Endothelial cell of umbilical vein (primary cell): ENCODE data around the gene DYNC2LI1. TPM values are rescaled to one million over a fixed set of nuclear protein-coding genes. Genes with fewer than 3 reads are reported as not detected.

Experiments
- BruUV-seq: library from RNA; stranded (reverse); fragments of 400-500 nt; replicated peaks from 2 replicates; lab custom pipeline; 2021; lab: Mats Ljungman, UMichigan
- CTCF ChIA-PET: fragments of 300-600, 350-600 bp; sonication (Branson Sonifier 250); formaldehyde crosslinking; loops from one replicate; lab custom pipeline; 2021; ENCODE audit warnings: antibody characterized with exemption, inconsistent platforms; lab: Charles Lee
- POLR2A ChIA-PET: fragments of 300-600, 350-600 bp; sonication (Branson Sonifier 250); formaldehyde crosslinking; loops from one replicate; lab custom pipeline; 2021; ENCODE audit warnings: antibody characterized with exemption, inconsistent platforms; lab: Charles Lee
- DNase-seq: peaks from one replicate; pipeline ENCODE4 v3.0.0-alpha.2; 2011; ENCODE audit warnings: low read depth, low spot score
- FAIRE-seq: peaks from 2 replicates; lab custom pipeline; 2011; peaks lifted over from hg19 to GRCh38; lab: Jason Lieb, UNC
- H2AFZ ChIP-seq: 2 replicates; pipeline ENCODE4 v1.6.0; 2012; ENCODE audit warnings: low read depth, low read length, control low read depth, inconsistent platforms
- H3K27ac ChIP-seq: 2 replicates; pipeline ENCODE4 v1.5.1; 2011; ENCODE audit warnings: low read depth, mild to moderate bottlenecking, control low read depth, low read length, moderate library complexity; ENCODE audit not compliant: insufficient read depth
- H3K27me3 ChIP-seq, 2 experiments: 2 replicates each; pipeline versions ENCODE4 v1.6.0 to v1.6.1; 2011; ENCODE audit warnings: low read length in 2 of 2, mixed read lengths in 1 of 2; ENCODE audit not compliant: control insufficient read depth in 2 of 2, insufficient read depth in 2 of 2
- H3K36me3 ChIP-seq, 2 experiments: 2 replicates in 1 of 2; 3 replicates in 1 of 2; pipeline ENCODE4 v1.5.1; 2011; ENCODE audit warnings: low read length in 2 of 2, mild to moderate bottlenecking in 1 of 2, moderate library complexity in 1 of 2; ENCODE audit not compliant: control insufficient read depth in 2 of 2, insufficient read depth in 2 of 2; ENCODE audit errors: extremely low read depth in 1 of 2
- H3K4me1 ChIP-seq: 3 replicates; pipeline ENCODE4 v1.5.1; 2011; ENCODE audit warnings: mild to moderate bottlenecking, low read length; ENCODE audit not compliant: control insufficient read depth, insufficient read depth; ENCODE audit errors: extremely low read depth
- H3K4me2 ChIP-seq: 2 replicates; pipeline ENCODE4 v1.6.1; 2011; ENCODE audit warnings: low read length, control low read depth, mixed read lengths; ENCODE audit not compliant: insufficient read depth
- H3K4me3 ChIP-seq, 3 experiments: fragments of 200-600 bp in 1 of 3; sonication (generic), shearing (Covaris generic) in 1 of 3; replicated peaks in 1 of 3; 2 replicates each; pipeline ENCODE4 v1.5.1; 2011 to 2016; ENCODE audit warnings: control low read depth in 3 of 3, low read length in 3 of 3, mild to moderate bottlenecking in 2 of 3, inconsistent platforms in 1 of 3, low read depth in 1 of 3, moderate library complexity in 1 of 3; ENCODE audit not compliant: insufficient read depth in 1 of 3
- H3K79me2 ChIP-seq: 2 replicates; pipeline ENCODE4 v1.6.0; 2012; ENCODE audit warnings: low read length, inconsistent platforms; ENCODE audit not compliant: control insufficient read depth, insufficient read depth
- H3K9ac ChIP-seq: replicated peaks from 2 replicates; pipeline ENCODE3; 2011; ENCODE audit warnings: low read length, control low read depth; ENCODE audit not compliant: insufficient read depth; ENCODE audit errors: extremely low read depth
- H3K9me1 ChIP-seq: replicated peaks from 3 replicates; pipeline ENCODE4 v1.6.0; 2011; ENCODE audit warnings: mild to moderate bottlenecking, low read length; ENCODE audit not compliant: control insufficient read depth, insufficient read depth; ENCODE audit errors: extremely low read depth
- H3K9me3 ChIP-seq: replicated peaks from 2 replicates; pipeline ENCODE4 v1.5.1; 2012; ENCODE audit warnings: low read length, inconsistent platforms; ENCODE audit not compliant: control insufficient read depth, insufficient read depth
- H4K20me1 ChIP-seq: replicated peaks from 2 replicates; pipeline ENCODE3; 2011; ENCODE audit warnings: mild to moderate bottlenecking, low read length; ENCODE audit not compliant: control insufficient read depth, insufficient read depth; ENCODE audit errors: extremely low read depth
- CTCF ChIP-seq, 2 donors: IDR thresholded peaks; 1 replicate in 1 of 2; 2 replicates in 1 of 2; pipeline ENCODE4 v1.5.1; 2011; ENCODE audit warnings: low read length in 2 of 2, mild to moderate bottlenecking in 2 of 2, moderate library complexity in 2 of 2, control low read depth in 1 of 2, inconsistent platforms in 1 of 2, low read depth in 1 of 2; ENCODE audit not compliant: insufficient read depth in 1 of 2; ENCODE audit errors: extremely low read depth in 1 of 2
- EZH2 ChIP-seq: IDR thresholded peaks from 2 replicates; pipeline ENCODE4 v1.6.1; 2012; ENCODE audit warnings: borderline replicate concordance, low read depth, mild to moderate bottlenecking, moderate library complexity, low read length, inconsistent platforms; ENCODE audit not compliant: severe bottlenecking
- FOS ChIP-seq: IDR thresholded peaks from 2 replicates; pipeline ENCODE4 v1.6.1; 2011; ENCODE audit warnings: mild to moderate bottlenecking, low read length, moderate library complexity, borderline replicate concordance; ENCODE audit not compliant: insufficient read depth
- GATA2 ChIP-seq: IDR thresholded peaks from 2 replicates; pipeline ENCODE4 v1.7.0; 2011; ENCODE audit warnings: low read depth, mild to moderate bottlenecking, moderate library complexity, mixed read lengths, low read length; ENCODE audit not compliant: insufficient read length, insufficient read depth
- JUN ChIP-seq: IDR thresholded peaks from 2 replicates; pipeline ENCODE4 v1.6.1; 2011; ENCODE audit warnings: borderline replicate concordance, low read depth; ENCODE audit not compliant: insufficient read length, insufficient read depth
- MAX ChIP-seq: IDR thresholded peaks from 2 replicates; pipeline ENCODE4 v1.6.1; 2011; ENCODE audit not compliant: insufficient read depth, insufficient read length
- MYC ChIP-seq: IDR thresholded peaks from one replicate; pipeline ENCODE4 v1.6.1; 2011; ENCODE audit warnings: mild to moderate bottlenecking, low read depth, low read length
- POLR2A ChIP-seq: IDR thresholded peaks from 2 replicates; pipeline ENCODE4 v1.6.1; 2012; ENCODE audit warnings: low read depth, mild to moderate bottlenecking, control low read depth, low read length
- POLR2AphosphoS5 ChIP-seq: IDR thresholded peaks from 2 replicates; pipeline ENCODE4 v1.6.1; 2012; ENCODE audit warnings: low read depth, mild to moderate bottlenecking, control low read depth, low read length, moderate library complexity; ENCODE audit not compliant: insufficient read depth
- dilution Hi-C: fragments of 300-500 bp; cut with MboI; formaldehyde crosslinking; loops from one replicate; pipeline ENCODE4 v1.15.0; 2019; ENCODE audit warnings: low sequenced_read_pairs; ENCODE audit not compliant: extremely low pct_ligation_motif_present
- intact Hi-C: fragments of 100-400 bp; cut with micrococcal nuclease; formaldehyde crosslinking; loops from one replicate; pipeline ENCODE4 v1.10.0; 2022
- polyA plus RNA-seq, 4 experiments: library from polyadenylated mRNA; depleted of rRNA in 3 of 4; stranded (reverse) in 3 of 4; unstranded in 1 of 4; fragments of >200 nt; gene quantifications; 2 replicates each; pipeline versions ENCODE4 v1.2.1 to v1.2.3, GENCODE V29; 2011 to 2012; ENCODE audit warnings: missing spikeins in 1 of 4
- total RNA-seq: library from RNA; stranded (reverse); gene quantifications from 2 replicates; pipeline ENCODE4 v1.2.3, GENCODE V29; 2021

The DYNC2LI1 gene
- total and polyA plus RNA-seq, 2 donors (not counting 3 experiments of a cell fraction or from before 2014, with no cell fraction given) = 4.2 to 8.7 TPM

- H3K4me1 ChIP-seq = peaks cover 3% of the 10 kb centered on the region
- H3K4me3 ChIP-seq = no peak overlapping the region
- H3K4me2 ChIP-seq = no peak overlapping the region
- no peak overlapping the region for H3K27ac ChIP-seq
- BruUV-seq = no TSS peak
- no peak for FAIRE-seq
- no peaks in the 10 kb centered on the region for H3K9me3 ChIP-seq
- H3K79me2 ChIP-seq = no peaks in the 10 kb centered on the region
- H3K36me3 ChIP-seq = no peaks in the 10 kb centered on the region
- TF ChIP-seq FOS (no peak), JUN (no peak), POLR2AphosphoS5 (no peak), MYC (no peak), POLR2A (no peak), GATA2 (no peak), CTCF (IDR thresholded peaks at IDR 0.05; ENCODE audit: extremely low read depth in 1 of 2, insufficient read depth in 1 of 2, low read depth in 1 of 2, low read length in 2 of 2) (no peak), EZH2 (no peak), MAX (no peak)
- ChIA-PET POLR2A (no interaction called here), CTCF (no interaction called here)
- no peak overlapping the region for H2AFZ ChIP-seq
- no peaks in the 10 kb centered on the region for H4K20me1 ChIP-seq
- DNase-seq = no peak
- intact Hi-C loops (no loop called here), dilution Hi-C loops (no loop called here)
- no peak overlapping the region for H3K9ac ChIP-seq
- no peaks in the 10 kb centered on the region for H3K27me3 ChIP-seq
- no peaks in the 10 kb centered on the region for H3K9me1 ChIP-seq
These were observed 10.7 kb upstream of the DYNC2LI1 start for GRCh38 chr2:43763091-43763490.
